ENCODE data around the gene SETD6.

GRCh38 chr16:58497468-58497867 lies 17.8 kb upstream of the SETD6 start:
- no peak for TF ChIP-seq EP300 (IDR thresholded peaks at IDR 0.05; ENCODE audit: borderline replicate concordance in 1 of 2, low read depth in 1 of 2, low read length in 1 of 2)
- TF ChIP-seq RAD21 (IDR thresholded peaks at IDR 0.05; ENCODE audit: low read length), result no peak
- no peak for TF ChIP-seq CTCF (IDR thresholded peaks at IDR 0.05)
- TF ChIP-seq NFIC (IDR thresholded peaks at IDR 0.05; ENCODE audit: borderline replicate concordance), result no peak
- no peak for TF ChIP-seq REST (IDR thresholded peaks at IDR 0.05; ENCODE audit: low read depth, low read length)
- no peak for TF ChIP-seq CHD2 (IDR thresholded peaks at IDR 0.05; ENCODE audit: low read length, partially characterized antibody)
- TF ChIP-seq MXI1 (IDR thresholded peaks at IDR 0.05; ENCODE audit: low read depth, low read length), result no peak
- no peak for TF ChIP-seq GABPA (IDR thresholded peaks at IDR 0.05; ENCODE audit: low read depth)
- TF ChIP-seq POLR2AphosphoS5 (IDR thresholded peaks at IDR 0.05; ENCODE audit: low read depth, low read length), result no peak
- no peak for TF ChIP-seq PBX3 (IDR thresholded peaks at IDR 0.05)
